ENCODE measurements around the gene ATXN10.

ATXN10 gene

DNA sequence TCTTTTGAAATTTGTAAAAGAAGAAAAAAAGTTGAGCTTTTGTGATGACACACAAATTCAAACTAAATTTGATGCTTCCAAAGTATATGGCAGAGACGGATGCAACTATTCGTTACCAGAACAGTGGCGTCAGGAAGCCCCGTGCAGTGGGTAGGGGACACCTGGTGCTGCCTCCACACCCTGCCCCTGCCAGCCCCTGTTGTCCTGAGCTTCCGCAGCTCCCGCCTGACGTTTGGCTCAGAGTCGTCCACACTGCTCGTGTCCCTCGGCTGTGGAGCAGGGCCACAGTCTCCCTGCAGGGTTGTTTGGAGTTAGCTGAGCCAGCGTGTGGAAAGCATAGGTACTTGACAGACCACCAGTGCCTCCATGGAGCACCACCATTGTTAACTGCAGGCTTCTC, 86.3 kb downstream of the ATXN10 start:
- no peak for DNase-seq (ENCODE audit: low spot score)

DNA sequence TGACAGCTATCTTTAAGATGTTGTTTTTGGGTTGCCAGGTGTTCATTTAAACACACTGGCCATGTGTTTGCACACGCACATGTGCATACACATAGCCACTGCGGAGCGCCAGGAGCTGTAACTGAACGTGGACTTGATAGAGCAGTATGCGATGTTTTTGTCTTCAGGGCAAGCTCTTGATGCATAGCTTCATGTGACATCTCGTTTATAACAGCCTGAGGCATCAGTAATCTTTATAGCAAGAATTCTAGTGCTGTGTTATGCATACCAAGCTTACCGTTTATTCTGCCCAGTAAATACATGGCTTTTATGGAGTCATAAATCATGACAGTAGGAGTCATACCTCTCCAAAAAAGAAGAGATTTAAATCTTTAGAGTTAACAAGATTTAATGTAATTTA, 87.0 kb downstream of the ATXN10 start:
- no peak for DNase-seq (ENCODE audit: low spot score)

DNA sequence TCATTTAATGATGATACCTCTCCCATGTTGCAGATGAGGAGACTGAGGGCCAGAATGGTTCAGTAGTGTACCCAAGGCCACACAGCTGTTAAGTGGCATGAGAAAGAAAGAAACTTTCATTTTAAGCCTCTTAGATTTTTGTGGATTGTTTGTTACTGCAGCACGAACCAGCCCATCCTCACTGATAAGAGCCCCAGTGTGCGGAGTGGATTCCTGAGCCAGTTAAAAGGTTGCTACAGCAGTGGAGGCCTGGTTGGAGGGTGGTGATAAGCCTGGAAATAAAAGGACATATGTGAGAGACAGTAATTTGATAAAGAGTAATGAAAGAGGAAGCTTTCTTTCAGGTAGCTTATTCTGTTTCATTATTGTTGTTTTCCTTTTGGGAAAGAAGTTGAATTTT, 89.0 kb downstream of the ATXN10 start:
- no peak for DNase-seq (ENCODE audit: low spot score)

DNA sequence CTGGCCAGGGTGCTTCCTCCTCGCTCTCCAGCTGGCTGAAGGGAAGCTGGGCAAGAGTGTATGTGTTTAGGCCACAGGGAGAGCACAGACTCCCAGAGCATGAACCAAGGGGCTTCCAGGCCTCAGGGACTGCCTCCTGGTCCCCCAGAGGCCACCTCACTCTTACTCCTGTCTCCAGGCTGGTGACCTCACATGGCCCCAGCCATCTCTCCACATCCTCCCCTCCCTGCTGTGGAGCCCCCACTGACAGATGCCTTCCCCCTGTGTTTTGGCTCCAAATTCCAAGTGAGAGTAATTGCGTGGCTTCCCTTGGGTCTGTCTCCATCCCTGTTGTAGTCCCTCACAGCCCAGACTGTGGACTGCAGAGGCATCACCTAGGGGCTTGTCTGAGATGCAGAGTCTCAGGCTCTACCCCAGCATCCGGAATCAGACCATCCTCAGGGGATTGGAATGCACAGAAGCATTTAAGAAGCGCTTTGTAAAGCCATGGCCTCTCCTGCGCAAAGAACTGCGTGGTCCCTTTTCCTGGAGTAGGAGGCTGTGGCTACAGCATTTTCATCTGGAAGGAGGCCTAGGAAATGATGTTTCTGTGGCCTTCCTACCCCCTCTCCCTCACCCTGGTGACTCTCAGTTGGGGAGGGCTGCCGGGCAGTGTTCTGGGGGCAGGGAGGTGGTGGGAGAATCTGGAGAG, 91.1 kb downstream of the ATXN10 start:
- no peak for DNase-seq (ENCODE audit: low spot score)

DNA sequence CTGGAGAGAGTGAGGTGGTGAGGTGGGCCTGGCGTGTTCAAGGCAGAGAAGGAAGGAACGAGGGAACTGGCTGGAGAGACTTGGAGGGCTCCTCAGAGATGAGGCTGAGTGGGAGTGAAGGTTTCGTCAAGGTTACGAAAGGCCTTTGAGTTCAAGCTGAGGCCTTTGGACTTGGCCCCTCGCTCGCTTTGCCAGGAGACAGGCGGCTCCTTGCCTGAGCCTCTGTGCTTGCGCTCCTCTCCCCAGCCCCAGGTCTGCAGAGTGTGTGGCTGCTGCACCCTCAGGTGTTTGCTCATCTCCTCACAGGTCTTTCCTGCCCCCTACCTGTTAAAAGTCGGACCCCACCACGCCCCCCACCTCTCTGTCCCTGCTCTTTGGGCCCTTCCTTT, 91.6 kb downstream of the ATXN10 start:
- DNase-seq (ENCODE audit: low spot score): no peak

DNA sequence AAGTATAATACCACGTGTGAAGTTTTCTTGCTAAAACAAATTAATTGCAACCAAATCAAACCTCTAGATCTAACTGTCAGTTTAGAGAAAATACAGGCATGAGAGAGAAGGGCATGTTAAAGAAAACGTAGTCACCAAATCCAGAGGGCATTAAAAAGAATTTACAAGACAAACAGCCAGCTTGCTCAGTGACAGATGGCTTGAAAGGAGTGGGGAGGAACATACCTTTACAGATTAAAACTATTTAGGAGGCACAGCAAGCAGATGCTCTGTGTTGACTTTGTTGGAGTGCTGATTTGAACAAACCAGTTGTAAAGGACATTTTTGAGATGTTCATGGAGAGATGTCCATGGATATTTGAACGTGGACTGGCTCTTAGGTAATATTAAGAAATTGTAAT, 96.9 kb downstream of the ATXN10 start:
- no peak for DNase-seq (ENCODE audit: low spot score)

DNA sequence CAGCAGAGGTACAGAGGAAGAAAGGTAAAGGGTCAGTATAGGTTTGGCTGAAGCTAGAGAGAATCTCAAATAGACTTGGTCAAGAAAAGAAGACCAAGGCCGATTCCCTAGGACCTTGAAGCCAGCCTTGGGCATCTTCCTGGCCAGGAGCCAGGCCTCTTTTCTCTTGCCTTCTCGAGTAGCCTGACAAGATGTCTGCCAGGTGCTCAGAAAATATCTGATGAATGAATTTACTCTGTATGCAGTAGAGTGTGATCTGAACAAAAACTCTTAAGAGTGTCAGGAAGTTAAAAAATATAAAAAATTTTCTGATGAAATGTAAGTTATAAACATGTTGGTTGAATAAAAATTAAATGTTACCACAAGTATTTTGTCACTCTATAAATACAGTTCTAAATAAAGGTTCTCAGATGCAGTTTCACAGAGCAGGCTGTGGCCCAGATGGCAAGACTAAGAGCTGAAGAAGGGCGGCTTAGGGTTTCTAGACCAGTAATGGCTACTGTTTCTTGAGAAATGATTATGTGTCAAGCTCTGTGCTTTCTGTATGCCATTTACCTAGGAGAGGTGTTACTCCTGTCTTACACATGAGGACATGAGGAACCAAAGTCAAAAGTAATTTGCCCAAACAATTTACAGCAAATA, 98.1 kb downstream of the ATXN10 start:
- DNase-seq (ENCODE audit: low spot score): no peak

DNA sequence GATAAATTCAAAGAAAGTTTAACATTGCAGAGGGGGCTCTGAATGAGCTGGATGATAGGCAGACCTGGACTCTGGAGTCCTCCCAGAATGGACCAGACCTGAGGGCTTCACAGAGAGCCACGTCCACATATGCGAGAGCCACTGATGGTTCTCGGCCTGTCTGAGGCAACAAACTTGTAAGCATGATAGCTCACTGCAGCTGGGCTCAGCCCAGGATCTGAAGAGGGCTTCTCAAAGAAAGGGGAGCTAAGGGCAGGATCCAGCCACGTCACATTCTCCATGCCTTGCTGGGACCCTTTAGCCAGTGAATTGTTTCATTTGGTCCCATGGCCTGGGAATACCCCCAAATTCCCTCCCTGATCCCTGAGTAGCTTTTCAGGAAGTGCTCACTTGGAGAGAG, 98.9 kb downstream of the ATXN10 start:
- no peak for DNase-seq (ENCODE audit: low spot score)

DNA sequence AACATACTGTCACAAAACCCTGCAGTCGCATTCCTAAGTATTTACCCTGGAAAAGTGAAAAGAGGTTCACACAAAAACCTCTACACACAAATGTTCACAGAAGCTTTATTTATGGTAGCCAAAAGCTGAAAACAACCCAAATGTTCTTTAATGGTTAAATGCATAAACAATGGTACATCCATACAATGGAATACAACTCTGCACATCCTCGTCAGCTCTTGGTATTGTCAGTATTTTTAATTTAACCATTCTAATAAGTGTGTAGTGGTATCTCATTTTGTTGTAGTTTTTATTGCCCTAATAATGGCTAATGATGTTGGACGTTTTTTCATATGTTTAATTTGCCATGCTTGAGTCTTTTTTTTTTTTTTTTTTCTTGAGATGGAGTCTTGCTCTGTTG, 99.4 kb downstream of the ATXN10 start:
- DNase-seq (ENCODE audit: low spot score): no peak

DNA sequence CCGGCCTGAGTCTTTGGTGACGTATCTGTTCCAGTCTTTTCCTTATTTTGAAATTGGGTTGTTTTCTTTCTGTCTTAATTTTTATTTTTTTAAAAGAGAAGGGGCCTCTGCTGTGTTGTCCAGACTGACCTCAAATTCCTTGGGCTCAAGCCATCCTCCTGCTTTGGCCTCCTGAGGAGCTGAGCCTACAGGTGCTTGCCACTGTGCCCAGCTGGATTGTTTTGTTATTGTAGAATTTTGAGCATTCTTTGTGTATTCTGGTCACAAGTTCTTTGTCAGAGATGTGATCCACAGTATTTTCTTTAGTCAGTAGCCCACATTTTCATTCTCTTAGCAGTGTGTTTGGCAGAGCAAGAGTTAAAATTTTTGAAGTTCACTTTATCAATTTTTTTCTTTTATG, 100.1 kb downstream of the ATXN10 start:
- DNase-seq (ENCODE audit: low spot score): no peak

DNA sequence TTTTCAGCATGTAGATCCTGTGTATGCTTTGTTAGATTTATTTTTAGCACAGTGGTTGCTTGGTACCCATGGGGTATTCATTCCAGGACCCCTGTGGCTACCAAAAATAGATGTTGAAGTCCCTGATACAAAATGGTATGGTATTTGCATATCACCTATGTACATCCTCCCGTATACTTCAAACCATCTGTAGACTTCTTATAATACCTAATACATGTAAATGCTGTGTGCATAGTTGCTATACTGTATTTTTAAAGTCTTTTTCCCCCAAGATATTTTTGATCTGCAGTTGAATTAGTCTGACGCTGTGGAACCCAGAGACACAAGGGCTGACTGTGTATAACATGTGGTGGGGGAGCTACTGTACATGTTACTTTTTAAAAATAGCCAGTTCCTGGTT, 101.1 kb downstream of the ATXN10 start:
- no peak for DNase-seq (ENCODE audit: low spot score)

DNA sequence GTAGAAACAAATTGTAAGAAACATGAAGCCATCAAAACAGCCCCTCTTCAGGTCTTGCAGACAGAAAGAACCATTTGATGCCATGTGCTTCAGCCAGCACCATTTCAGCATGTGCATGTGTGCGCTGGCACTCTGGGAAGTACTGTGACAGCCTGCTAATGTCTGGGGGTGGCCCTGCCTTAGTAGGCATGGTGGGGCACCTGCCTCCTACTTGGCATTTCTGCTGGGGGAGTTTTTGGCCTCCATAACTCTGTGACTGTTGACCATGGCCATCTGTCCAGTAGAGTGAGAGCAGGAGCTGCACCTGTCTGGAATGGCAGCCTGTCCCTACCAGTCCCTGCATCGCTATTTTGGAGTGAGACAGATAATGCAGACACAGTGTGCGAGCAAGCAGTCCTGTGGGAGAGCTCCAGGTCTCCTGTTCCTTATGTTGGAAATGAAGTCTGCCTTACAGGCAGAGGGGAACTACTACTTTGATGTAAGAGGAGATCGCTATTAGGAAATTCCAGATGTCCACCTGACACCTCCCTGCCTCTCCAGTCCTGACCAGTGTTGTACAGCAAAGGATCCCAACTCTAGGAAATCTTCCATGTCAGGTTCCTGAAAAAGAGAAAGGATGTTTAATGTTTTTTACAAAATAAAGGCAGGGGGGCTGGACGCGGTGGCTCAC, 102.5 kb downstream of the ATXN10 start:
- DNase-seq (ENCODE audit: low spot score): no peak

DNA sequence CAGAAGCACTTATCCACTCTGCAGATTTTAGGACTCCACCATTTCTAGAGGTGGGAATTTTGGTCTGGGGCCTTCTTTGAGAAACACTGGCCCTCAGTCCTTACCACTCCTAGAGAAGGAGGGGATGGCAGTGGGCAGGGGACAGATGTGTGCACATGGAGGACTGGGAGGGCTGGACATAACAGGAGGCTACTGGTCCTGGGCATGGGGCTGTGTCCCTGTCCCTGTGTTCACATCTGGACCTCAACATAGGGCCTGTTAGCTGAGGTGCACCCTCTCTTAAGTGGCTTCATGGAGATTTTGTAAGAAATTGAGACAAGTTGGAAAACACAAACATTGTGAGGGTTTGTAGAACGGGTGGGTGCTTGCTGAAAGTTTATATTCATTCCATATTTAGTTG, 103.4 kb downstream of the ATXN10 start:
- DNase-seq (ENCODE audit: low spot score): no peak

DNA sequence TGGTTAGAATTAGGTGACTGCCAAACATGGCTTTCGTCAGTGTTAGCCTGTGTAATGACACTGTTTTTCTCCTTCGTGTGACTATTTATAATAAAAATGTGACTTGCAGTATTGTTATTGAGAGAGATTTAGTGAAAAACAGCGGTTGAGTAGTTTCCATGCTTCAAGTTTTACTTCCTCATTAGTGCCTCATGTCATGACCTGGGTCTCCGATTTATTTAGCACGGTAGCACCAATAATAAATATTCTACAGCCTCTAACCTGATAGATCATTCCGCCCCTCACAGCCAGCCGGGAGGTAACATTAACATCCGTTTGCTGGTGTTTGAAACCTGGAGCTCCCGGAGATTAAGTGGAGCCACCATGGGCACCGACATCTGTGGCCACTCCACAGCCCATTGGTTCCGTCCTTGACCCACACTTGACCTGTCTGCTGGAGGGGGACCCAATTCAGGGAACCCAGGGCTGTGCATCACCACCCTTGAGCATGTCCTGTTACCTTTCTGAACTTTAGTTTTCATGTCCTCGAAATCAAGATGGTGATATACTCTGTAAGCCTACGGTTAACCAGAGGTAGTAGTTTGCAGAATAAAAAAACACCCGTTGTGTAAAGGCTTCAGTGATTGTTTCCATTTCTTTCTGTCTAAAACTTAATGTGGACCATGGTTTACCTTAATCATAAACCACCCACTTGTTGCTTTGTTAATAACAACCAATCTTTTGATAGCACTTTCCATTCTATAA, 104.1 kb downstream of the ATXN10 start:
- no peak for DNase-seq (ENCODE audit: low spot score)

DNA sequence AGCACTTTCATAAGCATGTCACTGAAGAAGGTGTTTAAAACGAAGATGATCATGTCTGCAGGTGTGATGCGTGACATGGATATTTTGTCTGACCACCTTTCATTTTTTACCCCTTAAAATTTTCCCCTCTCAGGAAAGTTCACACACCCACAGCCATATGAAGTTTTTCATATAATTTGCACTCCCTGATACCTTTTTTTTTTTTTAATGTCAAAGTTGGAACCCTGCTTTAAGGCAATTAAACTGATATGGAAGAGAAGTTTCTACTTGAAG, 104.6 kb downstream of the ATXN10 start:
- DNase-seq (ENCODE audit: low spot score): no peak

DNA sequence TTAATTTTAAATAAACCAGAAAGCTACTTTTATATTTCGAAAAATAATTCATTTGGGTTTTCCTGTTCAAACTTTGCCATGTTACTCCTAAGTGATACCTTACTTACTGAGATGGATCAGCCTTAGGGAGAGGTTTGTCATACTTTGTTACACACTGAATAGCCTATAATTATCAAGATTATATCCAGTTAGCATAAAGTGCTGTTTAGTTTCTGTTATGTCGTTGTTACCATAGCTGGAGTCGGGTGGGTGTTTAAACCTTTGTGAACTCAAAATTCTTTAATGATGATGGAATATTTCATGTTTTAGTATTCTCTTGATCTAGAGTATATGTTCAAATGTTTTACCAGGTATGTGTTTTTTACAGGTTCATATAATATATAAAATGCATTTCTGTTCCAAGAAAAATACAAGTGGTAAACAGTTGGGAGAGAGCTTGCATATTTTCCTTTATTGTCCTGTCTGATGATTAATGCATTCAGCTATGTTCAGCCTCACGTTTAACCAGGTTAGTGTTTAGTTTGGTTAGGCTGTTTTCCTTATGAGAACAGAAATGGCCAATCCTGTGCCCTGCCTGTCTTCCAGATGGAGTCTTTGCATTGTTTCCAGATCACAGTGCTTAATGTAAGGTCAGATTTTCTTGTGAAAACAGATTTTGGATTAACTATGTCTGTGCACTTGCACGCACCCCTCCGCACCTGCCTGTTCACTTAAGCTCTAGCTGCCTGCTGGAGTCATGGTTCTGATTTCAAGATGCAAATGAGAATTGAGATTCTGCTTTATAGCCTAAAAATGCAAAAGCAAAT, 105.6 kb downstream of the ATXN10 start:
- DNase-seq (ENCODE audit: low spot score): peak; percentile 86

DNA sequence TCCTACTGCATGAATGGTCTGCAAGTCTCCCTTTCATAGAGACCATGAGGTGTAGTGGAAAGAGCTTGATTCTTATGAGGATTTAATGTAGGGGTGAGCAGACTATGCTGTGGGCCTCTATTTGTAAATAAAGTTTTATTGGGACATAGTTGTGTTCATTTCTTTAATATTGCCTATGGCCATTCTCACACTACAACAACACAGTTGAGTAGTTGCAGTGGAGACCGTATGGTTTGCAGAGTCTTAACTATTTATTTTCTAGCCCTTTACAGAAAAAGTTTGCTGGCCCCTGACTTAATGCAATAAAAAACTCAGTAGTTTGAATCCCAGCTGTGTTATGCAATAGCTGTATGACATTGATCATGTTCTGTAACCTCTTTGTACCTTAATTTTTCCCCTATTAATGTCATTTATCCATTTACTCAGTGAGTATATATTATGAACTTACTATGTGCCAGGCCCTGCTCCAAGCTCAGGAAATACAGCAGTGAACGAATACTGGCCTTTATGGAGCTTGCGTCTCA, 106.3 kb downstream of the ATXN10 start:
- DNase-seq (ENCODE audit: low spot score): no peak

DNA sequence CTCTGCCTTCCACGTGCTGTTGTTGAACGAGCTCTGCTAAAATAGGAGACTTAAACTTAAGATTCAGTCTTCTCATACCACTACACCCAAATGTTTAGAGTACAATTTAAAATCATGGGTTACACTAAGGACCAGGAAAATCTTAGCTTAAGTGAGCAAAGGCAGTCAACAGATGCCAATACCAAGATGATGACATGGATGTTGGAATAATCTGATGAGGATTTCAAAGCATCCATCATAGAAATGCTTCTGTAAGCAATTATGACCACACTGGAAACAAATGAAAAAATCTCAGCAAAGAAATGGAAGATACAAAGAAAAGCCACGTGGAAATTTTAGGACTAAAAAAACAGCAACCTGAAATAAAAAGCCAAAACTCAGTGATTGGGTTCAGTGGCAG, 109.8 kb downstream of the ATXN10 start:
- no peak for DNase-seq (ENCODE audit: low spot score)

DNA sequence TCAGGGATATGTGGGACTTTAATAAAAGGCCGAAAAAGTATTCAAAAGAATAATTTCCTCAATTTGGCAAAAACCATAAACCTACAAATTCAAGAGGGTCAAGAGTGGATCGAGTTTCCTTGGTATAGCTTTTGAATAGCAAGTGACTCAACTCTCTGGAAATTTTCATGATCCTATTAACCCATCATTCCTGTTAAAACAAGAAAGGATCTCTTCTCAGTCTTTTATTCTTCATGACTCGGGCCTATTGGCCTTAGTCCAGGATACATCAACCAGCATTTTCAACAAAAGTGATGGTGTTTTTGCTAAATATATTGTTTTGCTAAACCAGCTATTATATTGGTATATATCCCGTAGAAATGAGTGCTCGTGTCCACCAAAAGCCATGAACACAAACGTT, 110.3 kb downstream of the ATXN10 start:
- DNase-seq (ENCODE audit: low spot score): peak; percentile 13

DNA sequence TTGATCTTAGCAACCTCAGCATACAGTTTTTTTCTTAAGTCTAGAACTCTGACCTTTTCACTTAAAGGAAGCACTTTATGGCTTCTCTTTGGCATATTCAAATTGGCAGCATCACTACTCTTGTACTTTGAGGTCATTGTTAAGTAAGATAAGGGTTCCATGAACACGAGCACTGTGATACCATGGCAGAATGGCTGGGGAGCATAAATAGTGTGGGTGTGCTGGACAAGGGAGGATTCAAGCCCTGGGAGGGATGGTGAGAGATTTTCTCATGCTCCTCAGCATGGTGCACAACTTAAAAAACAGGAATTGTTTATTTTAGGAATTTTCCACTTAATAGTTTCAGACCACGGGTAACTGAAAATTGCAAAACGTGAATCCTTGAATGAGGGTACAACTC, 111.4 kb downstream of the ATXN10 start:
- no peak for DNase-seq (ENCODE audit: low spot score)

DNA sequence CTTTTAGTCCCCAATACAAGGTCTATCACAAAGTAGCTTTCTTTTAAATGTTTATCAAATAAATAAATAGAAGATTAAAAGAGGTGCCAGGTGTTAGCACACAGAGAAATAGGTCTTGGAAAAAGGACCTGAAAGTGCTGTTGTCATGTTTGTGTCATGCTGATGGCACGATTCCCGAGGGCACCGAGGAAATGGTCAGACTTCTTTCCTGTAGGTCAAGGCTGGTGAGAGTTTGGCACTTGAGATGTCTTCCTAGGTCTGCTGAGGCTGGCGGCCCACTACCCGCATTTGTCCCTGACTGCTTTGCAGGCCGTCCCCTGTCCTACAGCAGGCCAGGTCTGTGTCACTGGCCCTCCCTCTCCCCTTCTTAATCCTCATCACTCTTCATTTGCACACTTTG, 112.1 kb downstream of the ATXN10 start:
- DNase-seq (ENCODE audit: low spot score): no peak

Data from kidney tubule cell (primary cell).